Endothelial cell of umbilical vein (primary cell): ENCODE results near the gene LST1. TPM values are rescaled to one million over a fixed set of nuclear protein-coding genes. Genes with fewer than 3 reads are reported as not detected.

Experiments used
- BruUV-seq: library from RNA; stranded (reverse); fragments of 400-500 nt; replicated peaks from 2 replicates; lab custom pipeline; 2021; lab: Mats Ljungman, UMichigan
- CTCF ChIA-PET: fragments of 300-600, 350-600 bp; sonication (Branson Sonifier 250); formaldehyde crosslinking; loops from one replicate; lab custom pipeline; 2021; ENCODE audit warnings: antibody characterized with exemption, inconsistent platforms; lab: Charles Lee
- POLR2A ChIA-PET: fragments of 300-600, 350-600 bp; sonication (Branson Sonifier 250); formaldehyde crosslinking; loops from one replicate; lab custom pipeline; 2021; ENCODE audit warnings: antibody characterized with exemption, inconsistent platforms; lab: Charles Lee
- DNase-seq: peaks from one replicate; pipeline ENCODE4 v3.0.0-alpha.2; 2011; ENCODE audit warnings: low read depth, low spot score
- FAIRE-seq: peaks from 2 replicates; lab custom pipeline; 2011; peaks lifted over from hg19 to GRCh38; lab: Jason Lieb, UNC
- H2AFZ ChIP-seq: 2 replicates; pipeline ENCODE4 v1.6.0; 2012; ENCODE audit warnings: low read depth, low read length, control low read depth, inconsistent platforms
- H3K27ac ChIP-seq: 2 replicates; pipeline ENCODE4 v1.5.1; 2011; ENCODE audit warnings: low read depth, mild to moderate bottlenecking, control low read depth, low read length, moderate library complexity; ENCODE audit not compliant: insufficient read depth
- H3K27me3 ChIP-seq, 2 experiments: 2 replicates each; pipeline versions ENCODE4 v1.6.0 to v1.6.1; 2011; ENCODE audit warnings: low read length in 2 of 2, mixed read lengths in 1 of 2; ENCODE audit not compliant: control insufficient read depth in 2 of 2, insufficient read depth in 2 of 2
- H3K36me3 ChIP-seq, 2 experiments: 2 replicates in 1 of 2; 3 replicates in 1 of 2; pipeline ENCODE4 v1.5.1; 2011; ENCODE audit warnings: low read length in 2 of 2, mild to moderate bottlenecking in 1 of 2, moderate library complexity in 1 of 2; ENCODE audit not compliant: control insufficient read depth in 2 of 2, insufficient read depth in 2 of 2; ENCODE audit errors: extremely low read depth in 1 of 2
- H3K4me1 ChIP-seq: 3 replicates; pipeline ENCODE4 v1.5.1; 2011; ENCODE audit warnings: mild to moderate bottlenecking, low read length; ENCODE audit not compliant: control insufficient read depth, insufficient read depth; ENCODE audit errors: extremely low read depth
- H3K4me2 ChIP-seq: 2 replicates; pipeline ENCODE4 v1.6.1; 2011; ENCODE audit warnings: low read length, control low read depth, mixed read lengths; ENCODE audit not compliant: insufficient read depth
- H3K4me3 ChIP-seq, 3 experiments: fragments of 200-600 bp in 1 of 3; sonication (generic), shearing (Covaris generic) in 1 of 3; replicated peaks in 1 of 3; 2 replicates each; pipeline ENCODE4 v1.5.1; 2011 to 2016; ENCODE audit warnings: control low read depth in 3 of 3, low read length in 3 of 3, mild to moderate bottlenecking in 2 of 3, inconsistent platforms in 1 of 3, low read depth in 1 of 3, moderate library complexity in 1 of 3; ENCODE audit not compliant: insufficient read depth in 1 of 3
- H3K79me2 ChIP-seq: 2 replicates; pipeline ENCODE4 v1.6.0; 2012; ENCODE audit warnings: low read length, inconsistent platforms; ENCODE audit not compliant: control insufficient read depth, insufficient read depth
- H3K9ac ChIP-seq: replicated peaks from 2 replicates; pipeline ENCODE3; 2011; ENCODE audit warnings: low read length, control low read depth; ENCODE audit not compliant: insufficient read depth; ENCODE audit errors: extremely low read depth
- H3K9me1 ChIP-seq: replicated peaks from 3 replicates; pipeline ENCODE4 v1.6.0; 2011; ENCODE audit warnings: mild to moderate bottlenecking, low read length; ENCODE audit not compliant: control insufficient read depth, insufficient read depth; ENCODE audit errors: extremely low read depth
- H3K9me3 ChIP-seq: replicated peaks from 2 replicates; pipeline ENCODE4 v1.5.1; 2012; ENCODE audit warnings: low read length, inconsistent platforms; ENCODE audit not compliant: control insufficient read depth, insufficient read depth
- H4K20me1 ChIP-seq: replicated peaks from 2 replicates; pipeline ENCODE3; 2011; ENCODE audit warnings: mild to moderate bottlenecking, low read length; ENCODE audit not compliant: control insufficient read depth, insufficient read depth; ENCODE audit errors: extremely low read depth
- CTCF ChIP-seq, 2 donors: IDR thresholded peaks; 1 replicate in 1 of 2; 2 replicates in 1 of 2; pipeline ENCODE4 v1.5.1; 2011; ENCODE audit warnings: low read length in 2 of 2, mild to moderate bottlenecking in 2 of 2, moderate library complexity in 2 of 2, control low read depth in 1 of 2, inconsistent platforms in 1 of 2, low read depth in 1 of 2; ENCODE audit not compliant: insufficient read depth in 1 of 2; ENCODE audit errors: extremely low read depth in 1 of 2
- EZH2 ChIP-seq: IDR thresholded peaks from 2 replicates; pipeline ENCODE4 v1.6.1; 2012; ENCODE audit warnings: borderline replicate concordance, low read depth, mild to moderate bottlenecking, moderate library complexity, low read length, inconsistent platforms; ENCODE audit not compliant: severe bottlenecking
- FOS ChIP-seq: IDR thresholded peaks from 2 replicates; pipeline ENCODE4 v1.6.1; 2011; ENCODE audit warnings: mild to moderate bottlenecking, low read length, moderate library complexity, borderline replicate concordance; ENCODE audit not compliant: insufficient read depth
- GATA2 ChIP-seq: IDR thresholded peaks from 2 replicates; pipeline ENCODE4 v1.7.0; 2011; ENCODE audit warnings: low read depth, mild to moderate bottlenecking, moderate library complexity, mixed read lengths, low read length; ENCODE audit not compliant: insufficient read length, insufficient read depth
- JUN ChIP-seq: IDR thresholded peaks from 2 replicates; pipeline ENCODE4 v1.6.1; 2011; ENCODE audit warnings: borderline replicate concordance, low read depth; ENCODE audit not compliant: insufficient read length, insufficient read depth
- MYC ChIP-seq: IDR thresholded peaks from one replicate; pipeline ENCODE4 v1.6.1; 2011; ENCODE audit warnings: mild to moderate bottlenecking, low read depth, low read length
- POLR2A ChIP-seq: IDR thresholded peaks from 2 replicates; pipeline ENCODE4 v1.6.1; 2012; ENCODE audit warnings: low read depth, mild to moderate bottlenecking, control low read depth, low read length
- POLR2AphosphoS5 ChIP-seq: IDR thresholded peaks from 2 replicates; pipeline ENCODE4 v1.6.1; 2012; ENCODE audit warnings: low read depth, mild to moderate bottlenecking, control low read depth, low read length, moderate library complexity; ENCODE audit not compliant: insufficient read depth
- dilution Hi-C: fragments of 300-500 bp; cut with MboI; formaldehyde crosslinking; loops from one replicate; pipeline ENCODE4 v1.15.0; 2019; ENCODE audit warnings: low sequenced_read_pairs; ENCODE audit not compliant: extremely low pct_ligation_motif_present
- intact Hi-C: fragments of 100-400 bp; cut with micrococcal nuclease; formaldehyde crosslinking; loops from one replicate; pipeline ENCODE4 v1.10.0; 2022
- polyA plus RNA-seq, 4 experiments: library from polyadenylated mRNA; depleted of rRNA in 3 of 4; stranded (reverse) in 3 of 4; unstranded in 1 of 4; fragments of >200 nt; gene quantifications; 2 replicates each; pipeline versions ENCODE4 v1.2.1 to v1.2.3, GENCODE V29; 2011 to 2012; ENCODE audit warnings: missing spikeins in 1 of 4
- total RNA-seq: library from RNA; stranded (reverse); gene quantifications from 2 replicates; pipeline ENCODE4 v1.2.3, GENCODE V29; 2021
- TF ChIP-seq, protein P1 (sequence below): IDR thresholded peaks from 2 replicates; pipeline ENCODE4 v1.6.1; 2011; ENCODE audit not compliant: insufficient read depth, insufficient read length

The LST1 gene
- total and polyA plus RNA-seq, 2 donors (not counting 3 experiments of a cell fraction or from before 2014, with no cell fraction given) = 1.00 to 1.8 TPM

- no peaks in the 10 kb centered on the region for H4K20me1 ChIP-seq
- BruUV-seq = TSS peak; percentile 41
- H3K9me1 ChIP-seq = no peaks in the 10 kb centered on the region
- peaks cover 7% of the 10 kb centered on the region for H3K79me2 ChIP-seq
- intact Hi-C loops = loop anchor here (1.0 kb wide), 4 partner anchors 9 to 34 kb away; partner anchors contain the start of gene NFKBIL1
- dilution Hi-C loops = no loop called here
- peaks cover 69% of the 10 kb centered on the region for H3K4me1 ChIP-seq
- H3K9me3 ChIP-seq = no peaks in the 10 kb centered on the region
- no peak overlapping the region for H2AFZ ChIP-seq
- POLR2A ChIA-PET = interaction anchor here (0.5 kb wide), 1 partner anchor 66 kb away, joined by 8 read pairs; no protein-coding TSS in a partner anchor
- no peak for FAIRE-seq
- H3K27ac ChIP-seq = peak overlapping the region; percentile 98
- H3K4me3 ChIP-seq = no peak overlapping the region
- peak overlapping the region; percentile 90 for H3K4me2 ChIP-seq
- no peaks in the 10 kb centered on the region for H3K27me3 ChIP-seq
- H3K9ac ChIP-seq = peak overlapping the region; percentile 22
- no peak for TF ChIP-seq MYC
- no peak for TF ChIP-seq CTCF (IDR thresholded peaks at IDR 0.05; ENCODE audit: extremely low read depth in 1 of 2, insufficient read depth in 1 of 2, low read depth in 1 of 2, low read length in 2 of 2)
- TF ChIP-seq GATA2 = no peak
- TF ChIP-seq EZH2 = no peak
- no peak for TF ChIP-seq FOS
- TF ChIP-seq, protein P1, sequence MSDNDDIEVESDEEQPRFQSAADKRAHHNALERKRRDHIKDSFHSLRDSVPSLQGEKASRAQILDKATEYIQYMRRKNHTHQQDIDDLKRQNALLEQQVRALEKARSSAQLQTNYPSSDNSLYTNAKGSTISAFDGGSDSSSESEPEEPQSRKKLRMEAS = no peak
- TF ChIP-seq JUN = no peak
- TF ChIP-seq POLR2AphosphoS5 = no peak
- no peak for TF ChIP-seq POLR2A
- CTCF ChIA-PET = interaction anchor here (3.5 to 31.0 kb wide), 2 partner anchors 10 to 28 kb away, joined by 31 to 1517 read pairs; partner anchors contain the start of genes LST1, LTB, NCR3 and TNF
- H3K36me3 ChIP-seq = peaks cover 2 to 10% of the 10 kb centered on the region in 2 experiments
- DNase-seq = no peak
These were observed 25.4 kb upstream of the LST1 start for GRCh38 chr6:31560697-31561058.
